WTC11 (cell line): Measurements from ENCODE around the gene EFCAB12. TPM values are rescaled to one million over a fixed set of nuclear protein-coding genes. Genes with fewer than 3 reads are reported as not detected.

Experiments
- ATAC-seq: fragments of 200-7000 bp; cut with Tn5 transposase; 2 replicates; pipeline ENCODE4 v1.10.0; 2021; ENCODE audit warnings: mild to moderate bottlenecking, moderate library complexity
- CTCF ChIA-PET: fragments of 300-600 bp; sonication (Branson Sonifier 250); formaldehyde crosslinking; loops from one replicate; lab custom pipeline; 2021; ENCODE audit warnings: antibody characterized with exemption; lab: Charles Lee
- POLR2A ChIA-PET: fragments of 350-600 bp; sonication (Branson Sonifier 250); formaldehyde crosslinking; loops from one replicate; lab custom pipeline; 2021; ENCODE audit warnings: antibody characterized with exemption; lab: Charles Lee
- DNase-seq: peaks from one replicate; pipeline ENCODE4 v3.0.0; 2021; ENCODE audit warnings: low spot score
- H3K27ac Mint-ChIP-seq: 2 replicates; pipeline ENCODE4 v1.8.0; 2021; ENCODE audit warnings: mixed read lengths
- H3K27me3 Mint-ChIP-seq: 2 replicates; pipeline ENCODE4 v1.8.0; 2021; ENCODE audit warnings: low read depth, mild to moderate bottlenecking, moderate library complexity, mixed read lengths
- H3K36me3 Mint-ChIP-seq: 2 replicates; pipeline ENCODE4 v1.8.0; 2021; ENCODE audit warnings: mixed read lengths
- H3K4me1 Mint-ChIP-seq: 2 replicates; pipeline ENCODE4 v1.8.0; 2022; ENCODE audit warnings: mixed read lengths
- H3K4me3 Mint-ChIP-seq: 2 replicates; pipeline ENCODE4 v1.8.0; 2021; ENCODE audit warnings: mild to moderate bottlenecking, moderate library complexity, mixed read lengths
- H3K9me3 Mint-ChIP-seq: 2 replicates; pipeline ENCODE4 v1.8.0; 2021; ENCODE audit warnings: mixed read lengths
- AFF4 ChIP-seq: sonication (generic); formaldehyde crosslinking; IDR thresholded peaks from 2 replicates; pipeline ENCODE4 v1.8.1; 2023; ENCODE audit warnings: mild to moderate bottlenecking, missing genetic modification reagents, borderline replicate concordance
- ATF3 ChIP-seq: sonication (generic); formaldehyde crosslinking; conservative IDR thresholded peaks from 2 replicates; pipeline ENCODE4 v1.8.1; 2022; ENCODE audit warnings: mild to moderate bottlenecking, missing genetic modification reagents
- CDX4 ChIP-seq: fragments of 250-450 bp; sonication (Bioruptor Pico); IDR thresholded peaks from 2 replicates; pipeline ENCODE4 v1.9.0; 2021; ENCODE audit warnings: moderate library complexity, mild to moderate bottlenecking, inconsistent platforms, borderline replicate concordance
- CTCF ChIP-seq: fragments of 200-600 bp; IDR thresholded peaks from 2 replicates; pipeline ENCODE4 v1.8.0; 2022; ENCODE audit warnings: antibody characterized with exemption
- E2F5 ChIP-seq: sonication (generic); formaldehyde crosslinking; IDR thresholded peaks from 2 replicates; pipeline ENCODE4 v1.8.1; 2022; ENCODE audit warnings: mild to moderate bottlenecking, moderate library complexity, missing genetic modification reagents
- ELF4 ChIP-seq: sonication (generic); formaldehyde crosslinking; IDR thresholded peaks from 2 replicates; pipeline ENCODE4 v1.8.1; 2022; ENCODE audit warnings: low read depth, mild to moderate bottlenecking, moderate library complexity, missing genetic modification reagents
- EMX1 ChIP-seq: fragments of 250-450 bp; sonication (Bioruptor Pico); IDR thresholded peaks from 2 replicates; pipeline ENCODE4 v1.8.0; 2021; ENCODE audit warnings: mild to moderate bottlenecking
- FOXJ3 ChIP-seq: sonication (generic); formaldehyde crosslinking; IDR thresholded peaks from 2 replicates; pipeline ENCODE4 v1.9.0; 2021; ENCODE audit warnings: missing genetic modification reagents, mild to moderate bottlenecking, borderline replicate concordance
- GRHL2 ChIP-seq: fragments of 250-450 bp; sonication (Bioruptor Pico); IDR thresholded peaks from 2 replicates; pipeline ENCODE4 v1.8.0; 2022; ENCODE audit warnings: mild to moderate bottlenecking, moderate library complexity; ENCODE audit not compliant: insufficient replicate concordance, severe bottlenecking
- HMGXB4 ChIP-seq: sonication (generic); formaldehyde crosslinking; IDR thresholded peaks from 2 replicates; pipeline ENCODE4 v1.8.1; 2023; ENCODE audit warnings: mild to moderate bottlenecking, moderate library complexity, missing genetic modification reagents
- IRF2 ChIP-seq: sonication (generic); formaldehyde crosslinking; IDR thresholded peaks from 2 replicates; pipeline ENCODE4 v1.8.0; 2022; ENCODE audit warnings: low read depth, missing genetic modification reagents, borderline replicate concordance
- MAX ChIP-seq: sonication (generic); formaldehyde crosslinking; IDR thresholded peaks from 2 replicates; pipeline ENCODE4 v1.8.0; 2022; ENCODE audit warnings: mild to moderate bottlenecking, missing genetic modification reagents
- PREB ChIP-seq: sonication (generic); formaldehyde crosslinking; IDR thresholded peaks from 2 replicates; pipeline ENCODE4 v1.8.1; 2022; ENCODE audit warnings: mild to moderate bottlenecking, missing genetic modification reagents, moderate library complexity, borderline replicate concordance
- RORB ChIP-seq: fragments of 250-450 bp; sonication (Bioruptor Pico); IDR thresholded peaks from 2 replicates; pipeline ENCODE4 v1.9.0; 2021; ENCODE audit warnings: mild to moderate bottlenecking
- SMAD3 ChIP-seq: sonication (generic); formaldehyde crosslinking; IDR thresholded peaks from 2 replicates; pipeline ENCODE4 v1.8.0; 2022; ENCODE audit warnings: missing genetic modification reagents, mild to moderate bottlenecking, borderline replicate concordance
- SOX15 ChIP-seq: fragments of 250-450 bp; sonication (Bioruptor Pico); IDR thresholded peaks from 2 replicates; pipeline ENCODE4 v1.9.0; 2021; ENCODE audit warnings: mild to moderate bottlenecking
- STAT6 ChIP-seq: sonication (generic); formaldehyde crosslinking; conservative IDR thresholded peaks from 2 replicates; pipeline ENCODE4 v1.8.1; 2023; ENCODE audit warnings: mild to moderate bottlenecking, low read depth, missing genetic modification reagents, moderate library complexity
- ZNF232 ChIP-seq: sonication (generic); formaldehyde crosslinking; IDR thresholded peaks from 2 replicates; pipeline ENCODE4 v1.8.0; 2022; ENCODE audit warnings: mild to moderate bottlenecking, missing genetic modification reagents
- ZNF425 ChIP-seq: fragments of 250-450 bp; sonication (Bioruptor Pico); conservative IDR thresholded peaks from 2 replicates; pipeline ENCODE4 v1.9.0; 2021; ENCODE audit warnings: mild to moderate bottlenecking
- ZSCAN18 ChIP-seq: fragments of 250-450 bp; sonication (Bioruptor Pico); IDR thresholded peaks from 2 replicates; pipeline ENCODE4 v2.1.2; 2022; ENCODE audit warnings: mild to moderate bottlenecking, moderate library complexity
- total RNA-seq: library from RNA; stranded (reverse); gene quantifications from 3 replicates; pipeline ENCODE4 v1.2.3, GENCODE V29; 2021

The EFCAB12 gene
- total RNA-seq, 1 experiment from 2014 or later = 0.20 TPM

GRCh38 chr3:129415830-129416229, 12.6 kb downstream of the EFCAB12 start:
- POLR2A ChIA-PET = no interaction called here
- 0 out of 2 replicates have a peak, but pooled peaks cover 3% of the 10 kb centered on the region for H3K4me1 Mint-ChIP-seq
- H3K4me3 Mint-ChIP-seq = no peak overlapping the region

More at GRCh38 chr3:129415830-129416229, 12.6 kb downstream of the EFCAB12 start:
- H3K27ac Mint-ChIP-seq = no peak overlapping the region; the same call in 1 of the 2 replicates
- H3K27me3 Mint-ChIP-seq = peaks cover 21% of the 10 kb centered on the region
- no peaks in the 10 kb centered on the region for H3K36me3 Mint-ChIP-seq
- ATAC-seq (no peak), DNase-seq (no peak)
- TF ChIP-seq E2F5 (CRISPR knock-in tag) = no peak
- no peak for TF ChIP-seq CTCF
- TF ChIP-seq AFF4 (CRISPR knock-in tag) = no peak
- no peak for TF ChIP-seq GRHL2 (CRISPR knock-in tag)
- TF ChIP-seq SMAD3 (CRISPR knock-in tag) = no peak
- no peak for TF ChIP-seq CDX4
- no peak for TF ChIP-seq MAX
- TF ChIP-seq ZSCAN18 = no peak
- no peak for TF ChIP-seq ATF3 (CRISPR knock-in tag)
- no peak for TF ChIP-seq STAT6 (CRISPR knock-in tag)
- TF ChIP-seq ELF4 (CRISPR knock-in tag) = no peak
- TF ChIP-seq ZNF232 (CRISPR knock-in tag) = no peak
- no peak for TF ChIP-seq HMGXB4 (CRISPR knock-in tag)
- TF ChIP-seq ZNF425 (CRISPR knock-in tag) = no peak
- TF ChIP-seq FOXJ3 (CRISPR knock-in tag) = no peak
- no peak for TF ChIP-seq SOX15 (CRISPR knock-in tag)
- TF ChIP-seq EMX1 = no peak
- TF ChIP-seq PREB (CRISPR knock-in tag) = no peak
- TF ChIP-seq RORB (CRISPR knock-in tag) = no peak
- TF ChIP-seq IRF2 (CRISPR knock-in tag) = no peak
- CTCF ChIA-PET = no interaction called here
- no peaks in the 10 kb centered on the region for H3K9me3 Mint-ChIP-seq
